Myocyte (in vitro differentiated cells): ENCODE data around the gene SNTB2. TPM values are rescaled to one million over a fixed set of nuclear protein-coding genes. Genes with fewer than 3 reads are reported as not detected.

Experiments used
- DNase-seq: peaks from one replicate; pipeline ENCODE4 v3.0.0-alpha.2; 2012; ENCODE audit warnings: low read depth
- total RNA-seq: library from RNA; depleted of rRNA; stranded (reverse); fragments of >200 nt; gene quantifications from 2 replicates; pipeline ENCODE4 v1.2.3, GENCODE V29; 2014

SNTB2 gene
- total RNA-seq, 1 donor from 2014 or later = 28.9 TPM

DNA sequence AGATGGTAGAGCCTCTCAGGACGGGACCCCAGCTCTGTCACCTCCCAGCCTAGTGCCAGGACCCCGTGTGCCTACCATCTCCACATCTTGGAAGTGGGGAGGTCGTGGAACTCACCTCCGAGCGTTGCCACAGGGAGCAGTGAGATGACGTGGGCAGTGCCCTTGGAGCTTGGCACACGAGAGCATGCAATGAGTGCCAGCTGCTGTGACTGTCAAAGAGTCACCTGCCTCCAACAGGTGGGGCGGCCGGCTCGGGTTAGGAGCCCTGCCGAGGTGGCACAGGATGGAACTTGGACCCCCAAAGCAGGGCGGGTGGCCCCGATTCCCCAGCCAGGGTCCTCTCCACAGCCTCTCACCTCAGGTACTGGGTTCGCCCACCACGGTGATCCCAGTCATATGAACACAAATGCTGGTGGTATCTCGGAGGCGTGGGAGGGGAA lies 129.7 kb downstream of the SNTB2 start:
- no peak for DNase-seq

DNA sequence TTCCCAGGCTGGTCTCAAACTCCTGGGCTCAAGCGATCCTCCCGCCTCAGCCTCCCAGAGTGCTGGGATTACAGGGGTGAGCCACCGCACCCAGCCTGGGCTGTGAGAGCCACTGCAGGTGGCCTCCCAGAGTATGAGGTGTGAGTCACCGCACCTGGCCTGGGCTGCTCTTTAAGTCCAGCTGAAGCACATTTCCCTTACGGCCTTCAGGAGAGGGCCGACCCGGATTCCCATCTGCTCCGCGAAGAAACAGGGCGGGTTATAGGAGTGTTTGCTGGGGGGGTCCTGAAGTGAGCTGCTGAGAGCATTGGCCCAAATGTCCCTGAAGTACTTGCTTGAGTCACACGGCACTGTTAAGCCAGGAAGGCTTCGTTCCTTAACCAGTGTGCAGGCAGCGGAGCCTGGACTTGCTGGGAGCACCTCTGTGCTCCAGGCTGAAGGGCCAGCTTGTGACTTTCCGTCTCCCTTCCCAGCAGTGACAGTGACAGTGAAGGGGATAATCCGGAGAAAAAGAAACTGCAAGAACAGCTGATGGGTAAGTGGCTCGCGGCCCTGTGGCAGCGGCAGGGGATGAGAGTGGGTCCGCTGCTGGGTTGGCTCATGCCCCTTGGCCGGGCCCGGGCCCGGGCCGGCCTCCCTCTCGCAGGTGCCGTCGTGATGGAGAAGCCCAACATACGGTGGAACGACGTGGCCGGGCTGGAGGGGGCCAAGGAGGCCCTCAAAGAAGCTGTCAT lies 131.4 kb downstream of the SNTB2 start:
- DNase-seq = no peak

DNA sequence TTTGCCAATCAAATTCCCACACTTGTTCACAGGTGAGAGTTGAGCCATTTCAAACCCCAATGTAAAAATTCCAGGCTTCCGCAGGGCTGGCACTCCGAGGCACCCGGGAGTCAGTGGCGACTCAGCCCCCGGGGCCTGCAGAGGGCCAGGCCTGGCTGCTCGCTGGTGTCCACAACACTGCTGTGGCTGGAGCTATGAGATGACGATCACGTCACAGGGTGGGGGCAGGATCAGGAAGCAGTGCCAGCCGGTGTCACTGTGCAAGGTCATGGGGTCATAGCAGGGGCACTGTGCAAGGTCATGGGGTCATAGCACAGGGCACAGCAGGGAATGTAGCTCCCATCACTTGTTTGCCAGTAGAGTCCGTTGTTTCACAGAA lies 131.9 kb downstream of the SNTB2 start:
- no peak for DNase-seq

DNA sequence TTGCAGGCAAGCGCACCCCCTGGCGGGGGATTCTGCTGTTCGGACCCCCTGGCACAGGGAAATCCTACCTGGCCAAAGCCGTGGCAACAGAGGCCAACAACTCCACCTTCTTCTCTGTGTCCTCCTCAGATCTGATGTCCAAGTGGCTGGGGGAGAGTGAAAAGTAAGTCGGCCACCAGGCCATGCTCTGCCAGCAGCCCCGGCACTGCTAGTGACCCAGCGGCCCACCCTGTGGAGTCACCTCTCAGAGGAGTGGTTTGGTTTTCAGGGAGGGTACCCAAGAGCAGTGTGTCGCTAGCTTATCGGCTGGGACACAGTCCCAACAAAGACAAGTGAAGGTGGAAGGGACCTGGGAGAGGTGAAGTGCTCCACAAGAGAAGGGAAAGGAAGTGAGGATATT lies 132.4 kb downstream of the SNTB2 start:
- no peak for DNase-seq

DNA sequence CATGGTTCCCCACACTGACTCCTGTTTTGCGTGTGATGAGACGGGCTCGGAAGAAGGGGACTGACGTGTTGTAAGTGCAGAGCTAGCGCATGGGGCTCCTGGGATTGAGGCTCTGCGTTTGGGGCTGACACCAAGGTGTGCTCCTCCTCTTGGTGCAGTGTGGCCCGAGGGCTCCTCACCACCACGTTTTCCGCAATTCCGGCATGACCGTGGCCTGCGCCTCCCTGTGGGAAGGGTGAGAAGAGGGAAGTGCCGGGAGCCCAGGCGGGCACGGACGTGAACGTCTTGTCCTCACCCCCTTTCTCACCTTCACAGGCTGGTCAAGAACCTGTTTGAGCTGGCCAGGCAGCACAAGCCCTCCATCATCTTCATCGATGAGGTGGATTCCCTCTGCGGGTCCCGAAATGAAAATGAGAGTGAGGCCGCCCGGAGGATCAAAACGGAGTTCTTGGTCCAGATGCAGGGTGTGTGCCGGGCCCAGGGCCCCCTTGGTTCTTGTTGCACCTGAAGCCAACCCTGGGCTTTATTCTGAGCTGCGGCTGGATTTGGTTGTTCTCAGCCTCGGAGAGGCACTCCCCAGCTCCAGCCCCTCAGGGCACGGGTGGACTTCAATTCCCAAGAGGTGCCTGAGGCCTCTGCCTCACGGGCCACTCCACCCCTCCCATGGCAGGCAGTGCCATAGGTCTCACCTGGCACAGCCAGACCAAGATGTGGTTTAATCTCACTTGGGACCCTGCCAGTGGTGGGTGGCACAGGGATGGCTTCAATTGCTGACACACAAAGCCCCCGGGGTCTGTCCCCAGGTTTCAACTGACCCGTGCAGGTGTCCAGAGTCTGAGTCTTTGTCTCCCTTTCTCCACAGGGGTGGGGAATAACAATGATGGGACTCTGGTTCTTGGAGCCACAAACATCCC lies 133.1 kb downstream of the SNTB2 start:
- DNase-seq = no peak

DNA sequence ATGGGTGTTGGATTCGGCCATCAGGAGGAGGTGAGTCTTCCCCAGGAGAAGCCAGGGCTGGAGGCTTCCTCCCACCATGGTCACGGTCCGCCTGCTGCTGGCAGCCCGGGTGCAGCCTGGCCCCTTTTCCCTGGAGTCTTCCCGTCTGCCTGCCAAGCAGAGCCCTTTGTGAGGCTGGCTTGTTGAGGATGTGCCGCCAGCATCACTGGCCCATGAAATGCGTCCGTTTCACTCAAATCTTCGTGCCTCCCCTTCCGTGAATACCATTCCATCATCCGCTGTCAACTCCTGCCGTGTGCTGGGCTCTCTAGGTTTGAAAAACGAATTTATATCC lies 133.7 kb downstream of the SNTB2 start:
- no peak for DNase-seq

DNA sequence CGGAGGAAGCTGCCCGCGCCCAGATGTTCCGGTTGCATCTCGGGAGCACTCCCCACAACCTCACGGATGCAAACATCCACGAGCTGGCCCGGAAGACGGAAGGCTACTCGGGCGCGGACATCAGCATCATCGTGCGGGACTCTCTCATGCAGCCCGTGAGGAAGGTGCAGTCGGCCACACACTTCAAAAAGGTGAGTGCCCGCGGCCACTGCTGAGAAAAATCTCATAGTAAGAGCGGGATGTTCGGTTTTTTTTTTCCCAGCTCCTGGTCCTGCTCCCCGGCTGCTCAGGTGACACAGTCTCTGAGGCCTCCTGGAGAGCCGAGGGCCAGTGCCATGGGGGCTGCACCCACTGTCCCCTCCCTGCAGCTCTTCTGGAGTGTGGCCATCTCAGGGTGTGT lies 134.1 kb downstream of the SNTB2 start:
- DNase-seq = no peak

DNA sequence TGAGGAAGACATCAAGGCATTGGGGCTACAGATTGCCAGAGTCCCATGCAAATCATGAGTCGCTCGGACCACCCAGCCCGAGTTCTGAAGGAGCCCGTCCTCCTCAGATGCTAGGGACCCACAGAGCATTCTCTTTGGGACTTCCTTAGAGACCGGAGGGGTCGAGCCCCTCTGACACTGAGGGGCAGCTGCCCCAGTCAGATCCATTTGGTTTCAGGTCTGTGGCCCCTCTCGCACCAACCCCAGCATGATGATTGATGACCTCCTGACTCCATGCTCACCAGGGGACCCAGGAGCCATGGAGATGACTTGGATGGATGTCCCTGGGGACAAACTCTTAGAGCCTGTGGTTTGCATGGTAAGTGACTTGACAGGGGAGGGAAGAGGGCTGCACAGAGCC lies 135.4 kb downstream of the SNTB2 start:
- DNase-seq = no peak

DNA sequence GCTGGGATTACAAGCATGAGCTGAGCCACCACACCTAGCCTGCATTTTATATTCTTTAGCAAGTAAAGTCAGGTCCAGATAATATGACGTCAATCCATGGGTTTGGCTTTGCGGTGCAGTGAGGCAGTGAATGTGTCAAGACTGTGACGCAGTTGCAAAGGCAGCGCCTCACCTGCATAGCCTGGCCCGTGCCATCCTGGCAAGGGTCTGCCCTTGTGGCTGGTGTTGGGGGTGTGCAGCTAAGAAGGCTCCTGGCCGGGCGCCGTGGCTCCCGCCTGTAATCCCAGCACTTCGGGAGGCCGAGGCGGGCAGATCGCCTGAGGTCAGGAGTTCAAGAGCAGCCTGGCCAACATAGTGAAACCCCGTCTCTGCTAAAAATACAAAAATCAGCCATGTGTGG lies 136.5 kb downstream of the SNTB2 start:
- DNase-seq = no peak

DNA sequence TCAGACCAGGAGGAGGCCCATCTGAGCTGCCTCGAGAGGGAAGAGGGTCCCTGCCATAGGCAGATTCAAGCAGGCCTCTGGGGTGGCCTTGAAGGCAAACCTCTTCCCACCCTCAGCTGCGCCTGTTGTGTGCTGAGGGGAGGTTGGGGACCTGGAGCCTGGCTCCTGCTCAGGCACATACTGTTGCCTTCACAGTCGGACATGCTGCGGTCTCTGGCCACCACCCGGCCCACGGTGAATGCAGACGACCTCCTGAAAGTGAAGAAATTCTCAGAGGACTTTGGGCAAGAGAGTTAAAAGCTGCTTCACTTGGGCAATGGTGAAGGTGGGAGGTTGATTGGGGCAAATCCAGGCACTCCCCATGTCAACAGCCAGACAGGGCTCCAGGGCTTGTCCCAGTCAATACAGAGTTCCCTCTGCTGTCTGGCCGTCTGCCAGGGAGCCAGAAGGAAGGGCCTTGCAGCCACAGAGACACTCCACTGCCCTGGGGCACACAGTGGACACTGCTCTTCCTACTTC lies 137.1 kb downstream of the SNTB2 start:
- peak; percentile 60 for DNase-seq

DNA sequence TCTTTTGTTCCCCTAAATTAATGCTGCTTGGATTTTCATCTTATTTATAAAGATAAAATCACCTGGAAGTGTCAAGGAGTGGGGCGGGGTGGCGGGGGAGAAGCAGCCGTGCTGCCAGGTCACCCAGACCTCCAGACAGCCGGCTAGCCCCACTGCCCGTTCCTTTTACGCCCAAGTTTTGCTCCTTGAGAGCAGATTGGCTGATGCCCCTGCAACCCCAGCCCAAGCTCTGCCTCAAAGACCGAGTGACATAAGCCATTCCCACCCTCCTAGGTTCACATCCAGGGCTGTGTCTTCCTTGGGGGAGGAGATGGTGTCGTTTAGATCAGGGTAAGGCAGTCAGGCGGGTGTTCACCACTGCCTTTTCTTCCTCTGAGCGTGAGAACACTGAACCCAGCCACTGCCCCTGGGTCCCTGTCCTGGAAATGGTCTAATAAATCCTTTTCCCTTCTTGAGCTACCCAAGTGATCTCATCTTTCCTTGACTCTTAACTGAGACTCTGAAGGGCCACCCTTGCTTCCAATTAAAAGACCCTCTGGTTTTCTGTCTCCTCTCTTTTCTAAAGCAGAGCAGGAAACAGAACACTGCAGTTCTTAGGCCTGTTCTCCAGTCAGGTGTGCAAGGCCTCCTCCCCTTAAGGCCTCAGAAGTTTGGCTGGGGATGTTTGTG lies 137.8 kb downstream of the SNTB2 start:
- DNase-seq = no peak

DNA sequence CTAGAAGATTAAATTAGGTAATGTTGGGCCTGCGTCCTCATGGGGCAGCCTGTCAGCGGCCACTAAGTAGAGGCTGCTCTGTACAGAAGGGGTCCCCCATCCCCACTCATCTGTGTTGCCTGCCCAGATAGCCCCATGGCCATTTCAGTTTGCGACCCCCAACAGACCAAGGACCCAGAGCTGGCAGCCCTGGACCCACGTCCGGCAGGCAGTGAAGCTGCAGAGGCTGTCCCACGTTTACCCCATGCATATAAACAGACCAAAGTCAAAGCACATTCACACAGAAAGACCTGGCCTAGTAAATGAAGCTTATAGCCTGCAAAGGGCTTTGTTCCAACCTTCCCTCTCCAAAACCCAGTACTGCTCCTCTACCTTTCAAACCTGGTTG lies 138.8 kb downstream of the SNTB2 start:
- DNase-seq = no peak

DNA sequence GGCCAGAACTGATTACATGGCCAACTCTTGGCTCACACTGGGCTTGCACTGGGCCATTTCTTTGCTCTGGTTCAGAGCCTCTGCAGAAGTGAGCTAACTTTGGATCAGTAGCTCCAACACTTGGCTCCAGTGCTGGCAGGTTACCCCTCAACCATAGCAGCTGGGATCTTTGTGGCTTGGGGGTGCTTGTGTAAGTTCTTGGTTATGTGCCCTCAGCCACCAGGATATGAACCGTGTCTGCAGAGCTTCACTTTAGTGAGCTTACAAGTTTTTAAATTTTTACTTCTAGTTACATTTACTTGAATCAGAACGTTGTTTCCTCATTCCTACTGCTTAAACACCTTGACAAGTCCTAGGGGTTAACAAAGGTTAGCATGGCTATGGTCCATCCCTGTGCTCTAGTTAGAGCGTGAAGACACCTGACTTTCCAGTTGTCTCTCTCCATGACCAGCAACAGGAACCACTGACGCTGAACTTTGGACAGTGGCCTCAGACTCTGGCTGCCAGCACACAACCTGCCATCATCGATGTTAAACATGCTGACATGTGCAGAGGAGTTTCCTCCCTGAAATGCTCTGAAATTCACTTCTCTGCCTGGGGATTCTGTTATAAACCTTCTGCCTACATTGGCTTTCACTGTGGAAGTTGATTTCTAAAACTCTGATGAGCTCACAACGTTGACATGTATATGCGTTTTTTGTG lies 139.4 kb downstream of the SNTB2 start:
- DNase-seq = peak; percentile 81

DNA sequence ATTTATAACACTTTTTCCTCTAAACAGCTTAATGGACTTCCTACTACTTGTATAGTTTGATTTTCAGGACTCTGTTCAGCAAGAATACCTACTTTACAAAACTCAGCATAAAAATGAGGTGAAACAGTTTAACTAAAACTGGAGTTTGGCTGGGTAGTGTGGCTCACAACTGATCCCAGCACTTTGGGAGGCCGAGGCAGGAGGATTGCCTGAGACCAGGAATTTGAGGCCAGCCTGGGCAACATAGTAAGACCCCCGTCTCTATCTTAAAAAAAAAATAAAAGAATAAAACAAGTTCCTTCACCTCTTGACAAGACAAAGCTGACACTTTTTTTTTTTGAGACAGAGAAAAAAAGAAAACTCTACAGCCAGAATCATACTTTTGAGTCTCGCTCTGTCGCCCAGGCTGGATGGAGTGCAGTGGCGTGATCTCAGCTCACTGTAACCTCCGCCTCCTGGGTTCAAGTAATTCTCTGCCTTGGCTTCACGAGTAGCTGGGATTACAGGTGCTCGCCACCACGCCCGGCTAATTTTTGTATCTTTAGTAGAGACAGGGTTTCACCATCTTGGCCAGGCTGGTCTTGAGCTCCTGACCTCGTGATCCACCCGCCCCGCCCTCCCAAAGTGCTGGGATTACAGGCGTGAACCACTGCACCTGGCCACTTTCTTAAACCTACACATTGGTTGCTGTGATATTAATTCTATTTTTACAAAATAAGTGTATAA lies 140.8 kb downstream of the SNTB2 start:
- DNase-seq = no peak

DNA sequence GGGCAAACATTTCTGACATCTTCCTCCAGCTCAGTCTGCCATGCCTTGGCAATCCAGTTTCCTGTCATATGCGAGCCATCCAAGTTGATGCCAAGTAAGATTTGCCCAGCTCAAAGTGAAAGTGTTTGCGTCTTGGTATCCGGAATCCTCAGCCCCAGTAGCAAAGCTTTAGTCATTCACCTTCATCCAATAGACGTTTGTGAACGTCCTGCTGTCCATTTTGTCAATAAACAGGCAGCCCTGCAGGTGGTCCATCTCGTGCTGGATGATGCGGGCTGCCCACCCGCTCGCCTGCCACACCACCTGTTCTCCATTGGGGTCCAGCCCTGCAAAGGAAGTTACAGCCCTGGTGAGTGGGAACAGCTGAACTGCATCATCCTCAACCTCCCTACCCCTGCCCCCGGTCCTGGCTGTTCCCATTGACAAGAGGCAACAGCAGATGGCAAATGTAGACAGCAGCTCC lies 141.9 kb downstream of the SNTB2 start:
- peak; percentile 85 for DNase-seq

DNA sequence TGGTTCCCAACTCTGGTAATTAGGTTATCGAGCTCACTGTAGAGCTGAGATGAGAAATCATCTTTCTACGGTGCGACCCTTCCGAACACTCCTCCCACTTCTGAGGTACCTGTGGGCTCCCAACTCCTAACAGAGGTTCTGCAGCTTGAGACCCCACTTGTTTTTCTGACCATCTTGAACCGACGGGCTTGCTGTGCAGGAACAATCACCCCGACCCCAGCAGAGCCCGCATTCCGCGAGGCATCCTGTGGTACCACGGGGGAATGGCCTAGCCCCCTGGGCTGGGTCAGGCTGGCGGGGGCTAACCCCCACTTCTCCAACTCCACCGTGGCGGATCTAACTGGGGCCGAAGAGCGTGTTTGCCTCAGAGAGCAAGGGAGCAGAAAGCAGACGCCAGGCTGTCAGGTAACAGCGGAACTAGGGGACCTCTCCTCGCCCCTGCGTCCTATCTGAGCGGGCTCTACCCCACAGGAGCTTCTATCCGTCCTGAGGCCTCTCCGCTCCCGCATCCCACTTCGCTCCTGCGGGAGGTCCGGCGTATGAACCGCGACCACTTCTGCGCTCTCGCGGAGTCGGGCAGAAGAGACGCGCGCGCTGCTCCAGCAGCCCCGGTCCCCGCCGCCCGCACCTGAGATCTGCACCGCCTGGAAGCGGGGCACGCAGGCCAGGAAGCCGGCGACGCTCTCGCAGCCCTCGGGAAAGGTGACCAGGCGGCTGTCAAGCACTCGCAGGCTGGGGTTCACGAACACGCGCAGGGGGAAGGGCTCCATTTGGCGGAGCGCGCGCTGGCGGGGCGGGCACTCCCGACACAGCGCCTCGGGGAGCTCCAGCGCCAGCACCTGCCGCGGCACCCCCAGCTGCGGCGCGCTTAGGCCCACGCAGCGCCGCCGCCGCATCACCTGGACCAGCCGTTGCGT lies 142.7 kb downstream of the SNTB2 start:
- DNase-seq = peak; percentile 50

DNA sequence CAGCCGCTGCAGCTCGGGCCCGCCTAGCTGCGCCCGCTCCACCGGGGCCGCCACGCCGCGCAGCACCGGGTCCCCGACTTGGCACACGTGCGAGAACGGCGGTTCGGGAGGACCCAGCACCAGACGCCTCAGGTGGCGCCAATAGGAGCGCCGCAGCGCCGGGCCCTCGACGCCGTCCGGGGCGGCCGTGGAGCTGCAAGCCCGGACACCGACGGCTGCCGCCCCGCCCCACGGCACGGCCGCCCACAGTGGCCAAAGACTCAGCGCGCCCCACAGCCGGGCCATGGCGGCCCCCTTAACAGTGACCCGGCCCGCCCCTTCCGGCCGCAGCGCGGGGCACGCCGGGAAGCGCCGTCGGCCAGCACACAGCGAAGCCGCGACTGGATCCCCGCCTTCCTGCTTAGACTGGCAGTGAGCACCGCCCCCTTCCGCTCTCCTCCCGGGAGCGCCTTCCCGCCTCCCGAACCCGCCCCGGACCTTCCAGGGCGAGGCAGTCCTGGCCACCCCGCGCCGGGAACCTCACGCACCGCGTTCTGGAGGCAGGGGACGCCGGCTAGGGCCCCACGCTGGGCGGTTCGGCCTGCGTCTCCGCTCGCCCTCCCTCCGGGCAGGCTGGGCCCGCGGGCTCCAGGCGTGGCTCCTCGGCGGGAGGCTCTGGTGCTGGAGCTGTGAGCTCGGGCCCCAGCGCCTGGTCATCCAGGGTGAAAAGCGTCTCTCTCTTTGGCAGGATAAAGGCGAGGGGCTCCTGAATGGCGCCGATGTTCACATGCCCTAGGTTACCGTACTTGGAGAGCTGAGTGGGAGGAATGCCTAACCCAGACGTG lies 143.5 kb downstream of the SNTB2 start, which contains the start of gene PDF:
Gene PDF, minus strand, starts transcription at position 303 of the 824 bp plus-strand sequence. Its CDS starts 18 bp downstream, at position 285.
- DNase-seq = peak; percentile 95

DNA sequence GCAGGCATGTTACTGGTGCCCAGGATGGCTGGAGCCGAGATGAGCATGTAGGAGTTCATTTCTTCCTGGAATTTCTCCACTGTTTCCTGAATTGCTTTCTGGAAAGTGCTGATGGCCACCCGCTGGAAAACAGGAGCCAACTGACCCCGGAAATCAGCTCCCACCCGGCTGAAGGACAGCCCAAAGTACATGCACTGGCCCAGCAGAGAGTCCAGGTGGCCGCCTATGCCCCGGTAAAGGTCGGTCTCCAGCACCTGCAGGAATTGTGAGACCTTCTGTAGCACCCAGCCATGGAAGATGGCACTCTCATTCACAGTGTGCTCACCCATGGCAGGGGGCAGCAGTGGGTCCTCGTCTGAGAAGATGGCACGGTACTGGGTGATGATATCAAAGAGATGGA lies 147.7 kb downstream of the SNTB2 start:
- DNase-seq = no peak
